SK-N-MC (cell line): ENCODE data around the gene ITSN1.

Experiments
- DNase-seq: peaks from one replicate; pipeline ENCODE4 v3.0.0-alpha.2; 2011; ENCODE audit warnings: low read depth, low spot score
- H3K27ac ChIP-seq: fragments of 200-600 bp; sonication (generic); 2 replicates; pipeline ENCODE4 v1.5.1; 2016; ENCODE audit warnings: mixed run types
- H3K36me3 ChIP-seq: fragments of 200-600 bp; sonication (generic); 2 replicates; pipeline ENCODE4 v1.6.1; 2017; ENCODE audit warnings: antibody characterized with exemption, low read length, mixed read lengths; ENCODE audit not compliant: insufficient read depth
- H3K4me3 ChIP-seq: fragments of 200-600 bp; sonication (generic); 2 replicates; pipeline ENCODE4 v1.5.1; 2016
- H3K9ac ChIP-seq: fragments of 200-600 bp; sonication (generic); 2 replicates; pipeline ENCODE4 v1.8.0; 2017; ENCODE audit warnings: mixed run types, mixed read lengths; ENCODE audit not compliant: insufficient read length
- H3K9me3 ChIP-seq: fragments of 200-600 bp; sonication (generic); 2 replicates; pipeline ENCODE4 v1.6.1; 2017; ENCODE audit warnings: low read depth, mild to moderate bottlenecking, antibody characterized with exemption, low read length, moderate library complexity, mixed read lengths
- EZH2 ChIP-seq: fragments of 200-600 bp; sonication (generic); IDR thresholded peaks from one replicate; pipeline ENCODE4 v1.6.1; 2017; ENCODE audit warnings: antibody characterized with exemption
- FOXP2 ChIP-seq: optimal IDR thresholded peaks from 2 replicates; pipeline ENCODE3; 2011; ENCODE audit warnings: mild to moderate bottlenecking, moderate library complexity; ENCODE audit not compliant: insufficient read depth; ENCODE audit errors: extremely low read length, control extremely low read depth
- POLR2AphosphoS5 ChIP-seq: IDR thresholded peaks from 2 replicates; pipeline ENCODE4 v1.6.1; 2012; ENCODE audit warnings: mild to moderate bottlenecking, low read depth, low read length, borderline replicate concordance

The ITSN1 gene

GRCh38 chr21:33817138-33817537 lies 174.8 kb downstream of the ITSN1 start:
- no peak for TF ChIP-seq FOXP2
- no peak for TF ChIP-seq EZH2
- no peak for TF ChIP-seq POLR2AphosphoS5
- no peak overlapping the region for H3K9ac ChIP-seq
- H3K9me3 ChIP-seq = no peaks in the 10 kb centered on the region
- H3K36me3 ChIP-seq = peaks cover 21% of the 10 kb centered on the region
- H3K27ac ChIP-seq = no peak overlapping the region; the same call in 1 of the 2 replicates
- DNase-seq = no peak
- H3K4me3 ChIP-seq = no peak overlapping the region

- Histone ChIP-seq H3K27ac (no peak overlapping the region; the same call in 1 of the 2 replicates), H3K36me3 (peaks cover 21% of the 10 kb centered on the region), H3K4me3 (no peak overlapping the region), H3K9ac (no peak overlapping the region), H3K9me3 (no peaks in the 10 kb centered on the region)
- DNase-seq = no peak
- no peak for TF ChIP-seq POLR2AphosphoS5
- no peak for TF ChIP-seq FOXP2
- no peak for TF ChIP-seq EZH2
Measured at GRCh38 chr21:33817663-33818451, 175.6 kb downstream of the ITSN1 start.

GRCh38 chr21:33820230-33820770 lies 178.0 kb downstream of the ITSN1 start:
- H3K36me3 ChIP-seq = peaks cover 15% of the 10 kb centered on the region
- no peak for DNase-seq
- 0 out of 2 replicates have a peak overlapping the region, but pooled peaks have one; percentile 18 for H3K27ac ChIP-seq
- H3K9me3 ChIP-seq = no peaks in the 10 kb centered on the region
- no peak overlapping the region for H3K4me3 ChIP-seq
- TF ChIP-seq EZH2 (no peak), FOXP2 (no peak), POLR2AphosphoS5 (no peak)
- no peak overlapping the region for H3K9ac ChIP-seq

GRCh38 chr21:33820798-33821197 lies 178.5 kb downstream of the ITSN1 start:
- Histone ChIP-seq H3K4me3 (no peak overlapping the region), H3K27ac (0 out of 2 replicates have a peak overlapping the region, but pooled peaks have one; percentile 18), H3K9me3 (no peaks in the 10 kb centered on the region), H3K9ac (no peak overlapping the region), H3K36me3 (peaks cover 15% of the 10 kb centered on the region)
- TF ChIP-seq EZH2 = no peak
- TF ChIP-seq FOXP2 = no peak
- TF ChIP-seq POLR2AphosphoS5 = no peak
- DNase-seq = no peak

GRCh38 chr21:33821503-33822322 lies 179.4 kb downstream of the ITSN1 start:
- TF ChIP-seq POLR2AphosphoS5 (no peak), EZH2 (no peak), FOXP2 (no peak)
- Histone ChIP-seq H3K36me3 (peaks cover 14% of the 10 kb centered on the region), H3K4me3 (no peak overlapping the region), H3K9me3 (no peaks in the 10 kb centered on the region), H3K27ac (no peak overlapping the region), H3K9ac (no peak overlapping the region)
- DNase-seq = no peak

GRCh38 chr21:33824156-33824941 lies 182.0 kb downstream of the ITSN1 start:
- Histone ChIP-seq H3K9me3 (no peaks in the 10 kb centered on the region), H3K9ac (no peak overlapping the region), H3K27ac (no peak overlapping the region), H3K36me3 (peaks cover 18% of the 10 kb centered on the region), H3K4me3 (no peak overlapping the region)
- DNase-seq = no peak
- TF ChIP-seq EZH2 (no peak), POLR2AphosphoS5 (no peak), FOXP2 (no peak)

- no peaks in the 10 kb centered on the region for H3K9me3 ChIP-seq
- peaks cover 25% of the 10 kb centered on the region for H3K36me3 ChIP-seq
Measured at GRCh38 chr21:33825419-33825818, 183.1 kb downstream of the ITSN1 start.

More at GRCh38 chr21:33825419-33825818, 183.1 kb downstream of the ITSN1 start:
- no peak for DNase-seq
- Histone ChIP-seq H3K4me3 (no peak overlapping the region), H3K9ac (no peak overlapping the region), H3K27ac (peak overlapping the region; percentile 58; the same call in 1 of the 2 replicates)
- TF ChIP-seq POLR2AphosphoS5 = no peak
- TF ChIP-seq FOXP2 = no peak
- TF ChIP-seq EZH2 = no peak
